Pancreas (tissue), 10 donors: ENCODE measurements around the gene CDAN1. TPM values are rescaled to one million over a fixed set of nuclear protein-coding genes. Genes with fewer than 3 reads are reported as not detected.
"Not testable (repeated sequence)": the region's sequence is repeated elsewhere in the genome, so short reads cannot be mapped to it uniquely, and the experiment has no call there.

Experiments used
- ATAC-seq, 4 donors: fragments of 200-7000 bp; cut with Tn5 transposase; one replicate each; pipeline versions ENCODE4 v1.8.0 to v1.9.1; 2020; ENCODE audit warnings: mild to moderate bottlenecking in 4 of 4, moderate library complexity in 4 of 4
- DNase-seq, 6 donors: peaks; one replicate each; pipeline ENCODE4 v3.0.0-alpha.2; 2020
- FAIRE-seq: peaks from 2 replicates; lab custom pipeline; 2012; peaks lifted over from hg19 to GRCh38; lab: Jason Lieb, UNC
- H3K27ac ChIP-seq, 4 donors: fragments of 200-600 bp; sonication (generic); 1 replicate in 3 of 4; 2 replicates in 1 of 4; pipeline versions ENCODE4 v1.5.0 to v1.8.0; 2020
- H3K27me3 ChIP-seq, 4 donors: fragments of 200-600 bp; one replicate each; pipeline ENCODE4 v1.8.0; 2021
- H3K36me3 ChIP-seq, 3 donors: fragments of 200-600 bp; sonication (generic) in 1 of 3; one replicate each; pipeline versions ENCODE4 v1.5.0 to v1.8.0; 2020 to 2021
- H3K4me1 ChIP-seq, 3 donors: fragments of 200-600 bp; one replicate each; pipeline ENCODE4 v1.8.0; 2021
- H3K4me3 ChIP-seq, 4 donors: fragments of 200-600 bp; sonication (generic) in 2 of 4; one replicate each; pipeline versions ENCODE4 v1.5.0 to v1.8.0; 2020 to 2021
- H3K9me3 ChIP-seq, 4 donors: fragments of 200-600 bp; one replicate each; pipeline ENCODE4 v1.8.0; 2021
- WGBS, 2 donors: extraction: QIAGEN DNeasy Blood & Tissue Kit; methylation state at CpG; one replicate each; pipeline ENCODE4 v1.1.7; 2013; 5-methylcytosine and 5-hydroxymethylcytosine counted together
- intact Hi-C, 3 donors: fragments of 100-400 bp; cut with DNase I; formaldehyde crosslinking; loops; one replicate each; pipeline versions ENCODE4 v1.11.1 to v1.14.2; 2022
- polyA plus RNA-seq, 2 donors: library from polyadenylated mRNA; stranded (reverse); fragments of 200-250 nt; gene quantifications; one replicate each; pipeline ENCODE4 v1.2.3, GENCODE V29; 2013
- total RNA-seq, 6 donors: library from RNA; stranded (reverse); fragmentation: NEBNext Ultra II Directional in 4 of 6; extraction: Animal tissue kit (Norgen Biotek cat#: 25700) in 4 of 6; gene quantifications; one replicate each; pipeline versions ENCODE4 v1.2.1 to v1.2.4, GENCODE V29; 2021 to 2023
- TF ChIP-seq, protein P1 (sequence below), 4 donors: fragments of 200-600 bp; sonication (generic) in 3 of 4; IDR thresholded peaks; one replicate each; pipeline versions ENCODE4 v1.5.0 to v1.8.0; 2021; ENCODE audit warnings: antibody characterized with exemption in 4 of 4
- donor health status: healthy with polysubstance abuse.
- donor health status: DM: no; HTN: no; CAD: no; lungs with moderate emphysema.
- donor health status: DM: no; HTN: no; CAD: no.
- donor health status: control.
- donor health status: control.
- donor health status: Bipolar disorder and iron deficiency.
- donor health status: DM: yes; HTN: yes; CAD: no.
- donor health status: DM: no; HTN: no; CAD: no.
- donor health status: DM: no; HTN: no; CAD: no.
- donor health status: DM: yes; HTN: yes; CAD: no.

The CDAN1 gene
- total and polyA plus RNA-seq, 8 donors, result 5.8 to 20.0 (median 9.3) TPM

DNA sequence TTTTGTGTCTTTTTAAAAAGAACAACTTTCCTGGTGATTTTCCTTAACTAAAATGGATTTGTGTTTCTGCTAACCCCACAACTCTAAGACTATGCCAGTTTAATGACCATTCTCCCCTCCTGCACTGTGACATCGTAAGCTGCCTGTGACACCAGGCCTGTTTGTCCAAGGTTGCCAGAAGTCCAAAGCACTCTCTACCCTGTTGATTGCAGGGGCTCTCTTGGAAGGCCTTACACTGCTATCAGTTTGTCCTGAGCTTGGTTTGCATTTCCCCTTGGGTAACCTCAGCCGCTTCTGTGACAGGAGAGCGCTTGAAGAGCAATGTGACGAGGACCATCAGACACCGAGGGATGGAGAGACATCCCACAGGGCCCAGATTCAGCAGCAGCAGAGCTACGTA is 55.8 kb downstream of the CDAN1 start:
- no peak for ATAC-seq
- intact Hi-C loops, result no loop called here
- DNase-seq, result no peak
- no peak overlapping the region for H3K27ac ChIP-seq
- 87 to 95% methylated on average over 6 of the region's 6 CpGs for WGBS, 2 donors
- no peak for FAIRE-seq
- no peaks in the 10 kb centered on the region for H3K36me3 ChIP-seq
- H3K9me3 ChIP-seq, result no peaks in the 10 kb centered on the region
- no peak overlapping the region for H3K4me3 ChIP-seq
- H3K27me3 ChIP-seq, result no peaks in the 10 kb centered on the region
- TF ChIP-seq, protein P1, sequence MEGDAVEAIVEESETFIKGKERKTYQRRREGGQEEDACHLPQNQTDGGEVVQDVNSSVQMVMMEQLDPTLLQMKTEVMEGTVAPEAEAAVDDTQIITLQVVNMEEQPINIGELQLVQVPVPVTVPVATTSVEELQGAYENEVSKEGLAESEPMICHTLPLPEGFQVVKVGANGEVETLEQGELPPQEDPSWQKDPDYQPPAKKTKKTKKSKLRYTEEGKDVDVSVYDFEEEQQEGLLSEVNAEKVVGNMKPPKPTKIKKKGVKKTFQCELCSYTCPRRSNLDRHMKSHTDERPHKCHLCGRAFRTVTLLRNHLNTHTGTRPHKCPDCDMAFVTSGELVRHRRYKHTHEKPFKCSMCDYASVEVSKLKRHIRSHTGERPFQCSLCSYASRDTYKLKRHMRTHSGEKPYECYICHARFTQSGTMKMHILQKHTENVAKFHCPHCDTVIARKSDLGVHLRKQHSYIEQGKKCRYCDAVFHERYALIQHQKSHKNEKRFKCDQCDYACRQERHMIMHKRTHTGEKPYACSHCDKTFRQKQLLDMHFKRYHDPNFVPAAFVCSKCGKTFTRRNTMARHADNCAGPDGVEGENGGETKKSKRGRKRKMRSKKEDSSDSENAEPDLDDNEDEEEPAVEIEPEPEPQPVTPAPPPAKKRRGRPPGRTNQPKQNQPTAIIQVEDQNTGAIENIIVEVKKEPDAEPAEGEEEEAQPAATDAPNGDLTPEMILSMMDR (IDR thresholded peaks at IDR 0.05), result no peak
- H3K4me1 ChIP-seq, result no peaks in the 10 kb centered on the region

DNA sequence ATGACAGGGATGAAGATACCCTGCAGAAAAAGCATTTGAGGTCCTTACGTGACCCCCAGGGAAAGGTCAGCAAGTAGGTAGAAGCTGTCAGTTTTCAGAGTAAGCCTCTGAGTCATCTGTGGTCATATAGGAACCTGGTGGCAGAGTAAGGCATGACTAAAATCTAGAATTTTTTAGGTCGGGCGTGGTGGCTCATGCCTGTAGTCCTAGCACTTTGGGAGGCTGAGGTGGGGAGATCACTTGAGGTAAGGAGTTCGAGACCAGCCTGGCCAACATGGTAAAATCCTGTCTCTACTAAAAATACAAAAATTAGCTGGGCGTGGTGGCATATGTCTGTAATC is 56.8 kb downstream of the CDAN1 start:
- 76 to 93% methylated on average over 5 of the region's 5 CpGs for WGBS, 2 donors
- H3K27me3 ChIP-seq, H3K27ac ChIP-seq, DNase-seq, H3K9me3 ChIP-seq, H3K4me1 ChIP-seq, H3K36me3 ChIP-seq, FAIRE-seq, H3K4me3 ChIP-seq, ATAC-seq, intact Hi-C loops: not testable (repeated sequence)

DNA sequence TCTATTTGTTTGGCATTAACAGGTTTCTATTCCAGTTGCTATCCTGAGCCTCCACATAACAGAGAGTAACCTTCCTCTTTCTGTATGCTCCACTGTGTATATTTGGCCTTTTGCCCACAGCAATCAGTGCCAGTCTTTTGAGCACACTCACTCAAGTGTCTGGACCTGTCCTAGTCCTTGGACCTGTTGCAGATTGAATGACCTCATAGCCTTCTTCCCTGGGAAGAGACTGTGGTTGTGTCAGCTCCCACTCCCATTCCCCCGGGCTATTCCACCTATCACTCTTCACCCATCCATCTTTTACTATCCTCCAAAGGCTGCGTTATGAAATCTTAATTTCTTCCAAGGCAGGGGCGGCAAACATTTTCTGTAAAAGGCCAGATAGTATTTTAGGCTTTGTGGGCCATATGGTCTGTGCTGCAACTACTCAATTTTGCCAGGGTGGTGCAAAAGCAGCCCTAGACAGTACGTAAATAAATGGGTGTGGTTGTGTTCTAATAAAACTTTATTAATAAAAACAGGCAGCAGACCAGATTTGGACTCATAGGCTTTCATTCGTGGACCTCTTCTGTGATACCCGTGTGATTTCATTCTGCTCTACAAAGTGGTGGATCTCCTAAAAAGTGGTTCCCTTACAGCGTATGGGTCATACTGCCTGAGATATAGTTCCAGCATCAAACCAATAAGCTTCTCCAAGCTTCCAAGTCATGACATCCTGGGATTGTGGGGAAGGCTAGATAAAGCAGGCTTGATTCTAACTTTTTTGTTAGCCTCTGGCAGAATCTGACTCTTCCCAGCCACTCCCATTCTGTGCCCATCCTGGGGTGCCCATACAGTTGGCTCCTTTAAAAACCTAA is 57.4 kb downstream of the CDAN1 start:
- H3K9me3 ChIP-seq, result no peaks in the 10 kb centered on the region
- DNase-seq, result no peak
- TF ChIP-seq, protein P1 (IDR thresholded peaks at IDR 0.05), result no peak
- ATAC-seq, result peak in 1 of 4 donors; percentile 18
- no peak overlapping the region for H3K27ac ChIP-seq
- H3K4me1 ChIP-seq, result no peaks in the 10 kb centered on the region
- no peak overlapping the region for H3K4me3 ChIP-seq
- H3K27me3 ChIP-seq, result no peaks in the 10 kb centered on the region
- H3K36me3 ChIP-seq, result no peaks in the 10 kb centered on the region
- WGBS, 2 donors, result 80 to 89% methylated on average over 7 of the region's 7 CpGs
- no peak for FAIRE-seq
- intact Hi-C loops, result no loop called here

DNA sequence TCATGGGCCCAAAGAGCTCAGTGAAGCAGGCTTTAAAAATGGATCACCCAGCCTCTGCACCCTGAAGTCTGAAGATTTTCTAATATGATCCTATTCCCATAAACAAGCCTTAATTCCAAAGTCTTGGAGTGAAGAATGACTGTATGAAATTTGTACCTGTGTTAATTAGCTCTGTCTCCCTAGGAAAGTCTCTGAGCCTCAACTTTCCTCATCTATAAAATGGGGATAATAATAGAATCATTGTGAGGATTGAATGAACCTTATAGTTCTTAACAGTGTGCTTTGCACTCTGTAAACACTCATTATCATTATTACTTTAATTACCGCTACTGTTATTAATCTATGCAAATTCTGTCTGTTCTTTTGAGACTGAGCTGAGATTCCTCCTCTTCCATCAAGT is 61.9 kb downstream of the CDAN1 start:
- no peaks in the 10 kb centered on the region for H3K4me1 ChIP-seq
- no peaks in the 10 kb centered on the region for H3K9me3 ChIP-seq
- H3K27me3 ChIP-seq, result no peaks in the 10 kb centered on the region
- H3K4me3 ChIP-seq, result no peak overlapping the region
- FAIRE-seq (no peak), ATAC-seq (no peak), DNase-seq (no peak)
- H3K36me3 ChIP-seq, result no peaks in the 10 kb centered on the region
- intact Hi-C loops, result no loop called here
- TF ChIP-seq, protein P1 (IDR thresholded peaks at IDR 0.05), result no peak
- no peak overlapping the region for H3K27ac ChIP-seq
- WGBS, 2 donors, result 86 to 90% methylated on average over 1 of the region's 1 CpG

DNA sequence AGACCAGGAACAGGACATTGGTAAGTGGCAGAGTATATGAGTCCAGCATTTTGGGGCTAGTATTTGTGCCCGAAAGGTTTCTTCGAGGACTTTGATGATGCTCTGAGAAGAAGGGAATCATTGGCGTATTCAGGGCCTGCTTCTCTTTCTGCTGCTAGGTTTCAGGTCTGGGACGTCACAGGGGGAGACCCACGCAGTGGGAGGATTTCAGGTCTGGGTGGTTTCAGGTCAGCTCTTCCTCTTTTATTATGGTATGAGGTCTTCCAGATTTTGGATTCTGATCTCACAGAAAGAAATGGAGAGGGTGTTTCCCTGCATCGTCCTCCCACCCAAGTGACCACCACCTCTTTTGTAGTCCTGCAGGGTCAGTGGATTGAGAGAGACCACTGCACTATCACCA is 62.5 kb downstream of the CDAN1 start:
- no peaks in the 10 kb centered on the region for H3K27me3 ChIP-seq
- WGBS, 2 donors, result 73 to 85% methylated on average over 6 of the region's 6 CpGs
- ATAC-seq (no peak), FAIRE-seq (no peak), DNase-seq (no peak)
- no peaks in the 10 kb centered on the region for H3K9me3 ChIP-seq
- intact Hi-C loops, result no loop called here
- no peak overlapping the region for H3K4me3 ChIP-seq
- TF ChIP-seq, protein P1 (IDR thresholded peaks at IDR 0.05), result no peak
- H3K27ac ChIP-seq, result no peak overlapping the region
- H3K4me1 ChIP-seq, result no peaks in the 10 kb centered on the region
- H3K36me3 ChIP-seq, result no peaks in the 10 kb centered on the region

Other genes starting within 250 kb of the CDAN1 start
- gene ZNF106, start 246.0 kb downstream of the CDAN1 start, total RNA-seq, result 10 to 100 TPM; 13.3 to 38.4 (median 20.4) TPM
- 1 to 10 TPM; 4.3 to 5.1 TPM for gene ZNF106, start 246.0 kb downstream of the CDAN1 start, polyA plus RNA-seq
- gene SNAP23, start 241.5 kb downstream of the CDAN1 start, total RNA-seq, result 10 to 100 TPM; 14.2 to 39.4 (median 19.6) TPM
- 10 to 100 TPM; 20.5 to 22.0 TPM for gene SNAP23, start 241.5 kb downstream of the CDAN1 start, polyA plus RNA-seq
- gene LRRC57, start 188.3 kb downstream of the CDAN1 start, total RNA-seq, result 10 to 100 TPM in 1 of 6 donors, 1 to 10 TPM in 5; 5.6 to 14.8 (median 8.6) TPM
- gene LRRC57, start 188.3 kb downstream of the CDAN1 start, polyA plus RNA-seq, result 1 to 10 TPM; 3.8 to 4.9 TPM
- gene HAUS2, start 188.3 kb downstream of the CDAN1 start, total RNA-seq, result 1 to 10 TPM; 6.2 to 9.0 (median 8.3) TPM
- 1 to 10 TPM; 5.4 to 6.1 TPM for gene HAUS2, start 188.3 kb downstream of the CDAN1 start, polyA plus RNA-seq
- gene STARD9, start 161.5 kb downstream of the CDAN1 start, total RNA-seq, result 1 to 10 TPM in 3 of 6 donors, under 1 TPM in 3; 0.44 to 2.0 (median 1.0) TPM
- gene STARD9, start 161.5 kb downstream of the CDAN1 start, polyA plus RNA-seq, result 1 to 10 TPM; 2.6 to 3.0 TPM
- gene TTBK2, start 183.7 kb upstream of the CDAN1 start, total RNA-seq, result 1 to 10 TPM; 3.4 to 8.5 (median 5.1) TPM
- gene TTBK2, start 183.7 kb upstream of the CDAN1 start, polyA plus RNA-seq, result 1 to 10 TPM; 1.7 to 2.4 TPM